ENCODE measurements around the gene COX17.

Gene COX17

DNA sequence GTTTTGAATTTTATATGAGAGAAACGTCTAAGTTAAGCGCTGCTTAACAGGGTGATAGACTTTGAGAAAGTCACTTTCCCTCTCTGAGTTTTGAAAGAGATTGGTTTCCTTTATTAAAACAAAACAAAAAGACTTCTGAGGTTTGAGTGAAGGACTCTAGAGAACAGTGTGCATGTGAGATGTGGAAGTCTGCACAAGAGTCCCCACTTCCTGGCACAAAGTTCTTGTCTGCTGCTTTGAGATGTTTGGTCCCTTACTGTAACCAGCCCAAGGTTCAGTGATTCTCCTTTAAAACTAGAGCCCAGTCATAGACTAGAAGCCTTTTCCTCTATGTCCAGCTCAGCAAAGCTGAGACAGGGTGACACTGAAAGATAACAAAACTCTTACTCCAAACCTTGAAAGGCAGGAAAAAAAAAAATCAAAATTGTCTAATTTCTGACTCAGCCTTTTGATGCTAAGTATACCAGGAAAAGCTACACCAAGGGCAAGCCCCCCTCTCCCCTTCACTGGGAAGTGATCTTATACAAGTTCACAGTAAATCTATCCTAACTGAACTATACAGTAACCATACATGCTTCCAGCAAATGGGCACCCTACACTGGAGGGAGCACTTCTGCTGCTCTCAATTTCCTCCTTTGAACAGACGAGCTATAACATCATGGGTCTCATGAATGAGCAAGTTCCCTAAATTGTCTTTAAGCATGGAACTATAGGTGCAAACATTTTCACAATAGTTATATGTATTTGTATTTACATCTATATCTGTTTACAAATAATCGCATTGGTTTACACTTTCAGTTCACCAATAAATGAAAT, 19.1 kb downstream of the COX17 start:
- DNase-seq (ENCODE audit: low read depth) = no peak
- H3K4me3 ChIP-seq (ENCODE audit: low read length) = no peak overlapping the region
- no peak for TF ChIP-seq CTCF (conservative IDR thresholded peaks at IDR 0.05; ENCODE audit: low read length)

- H3K4me3 ChIP-seq (ENCODE audit: low read length) = no peak overlapping the region
- no peak for TF ChIP-seq CTCF (conservative IDR thresholded peaks at IDR 0.05; ENCODE audit: low read length)
- DNase-seq (ENCODE audit: low read depth) = no peak
These were observed 23.3 kb downstream of the COX17 start for GRCh38 chr3:119653876-119654275.

- DNase-seq (ENCODE audit: low read depth) = no peak
- no peak overlapping the region for H3K4me3 ChIP-seq (ENCODE audit: low read length)
- no peak for TF ChIP-seq CTCF (conservative IDR thresholded peaks at IDR 0.05; ENCODE audit: low read length)
These were observed 24.7 kb downstream of the COX17 start for GRCh38 chr3:119652306-119653033.

DNA sequence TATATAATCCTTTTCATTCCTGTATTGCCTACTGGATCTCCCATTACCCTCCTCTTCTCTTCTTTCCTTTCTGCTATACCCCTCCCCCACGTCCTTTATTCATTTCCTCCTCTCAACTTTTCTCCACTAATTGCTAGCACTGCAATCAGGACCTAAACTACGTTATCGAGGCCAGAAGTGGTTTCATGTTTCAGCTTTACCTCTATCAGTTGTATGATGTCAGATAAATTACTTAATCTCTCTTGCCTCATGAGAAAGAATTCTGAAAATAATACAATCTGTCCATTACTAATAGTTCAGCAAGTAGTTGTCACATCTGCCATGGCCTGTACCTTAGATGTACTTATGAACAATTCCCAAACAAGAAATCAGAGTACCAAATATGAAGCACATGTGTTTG, 27.4 kb downstream of the COX17 start:
- DNase-seq (ENCODE audit: low read depth) = no peak
- H3K4me3 ChIP-seq (ENCODE audit: low read length) = no peak overlapping the region
- TF ChIP-seq CTCF (conservative IDR thresholded peaks at IDR 0.05; ENCODE audit: low read length) = no peak

DNA sequence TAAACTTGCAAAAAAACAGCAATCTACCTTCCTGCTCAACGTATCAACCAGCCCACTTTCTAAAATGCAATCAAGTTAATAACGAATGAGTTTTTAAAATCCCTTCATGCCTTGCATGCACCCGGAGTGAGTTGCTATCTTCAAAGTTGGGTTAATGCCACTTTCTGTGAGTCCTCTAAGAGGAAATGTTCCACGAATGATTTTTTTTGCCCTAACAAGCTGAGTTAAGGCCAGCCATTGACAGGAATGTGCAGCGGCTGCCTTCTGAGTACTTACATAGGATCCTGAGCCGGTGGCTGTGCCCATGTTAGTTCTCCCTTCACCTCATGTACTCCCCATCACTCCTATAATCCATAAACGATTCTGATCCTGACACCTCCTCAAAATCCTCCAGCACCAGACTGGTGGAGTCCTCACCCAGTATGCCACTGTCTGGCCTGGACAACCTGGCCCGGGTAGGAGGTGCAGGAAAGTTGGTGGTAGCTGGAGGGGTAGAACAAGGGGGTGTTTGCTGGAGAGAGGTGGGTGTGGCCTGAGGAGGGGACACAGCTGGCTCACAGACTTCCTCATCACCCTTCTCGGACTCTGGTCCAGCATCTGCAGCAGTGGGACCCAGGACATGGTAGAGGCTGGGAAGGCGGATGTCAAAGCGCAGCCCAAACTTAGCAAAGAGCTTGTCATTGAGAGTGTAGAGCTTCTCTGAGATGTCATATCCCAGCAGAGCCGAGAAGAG, 29.2 kb downstream of the COX17 start:
- DNase-seq (ENCODE audit: low read depth) = no peak
- H3K4me3 ChIP-seq (ENCODE audit: low read length) = no peak overlapping the region
- TF ChIP-seq CTCF (conservative IDR thresholded peaks at IDR 0.05; ENCODE audit: low read length) = no peak

DNA sequence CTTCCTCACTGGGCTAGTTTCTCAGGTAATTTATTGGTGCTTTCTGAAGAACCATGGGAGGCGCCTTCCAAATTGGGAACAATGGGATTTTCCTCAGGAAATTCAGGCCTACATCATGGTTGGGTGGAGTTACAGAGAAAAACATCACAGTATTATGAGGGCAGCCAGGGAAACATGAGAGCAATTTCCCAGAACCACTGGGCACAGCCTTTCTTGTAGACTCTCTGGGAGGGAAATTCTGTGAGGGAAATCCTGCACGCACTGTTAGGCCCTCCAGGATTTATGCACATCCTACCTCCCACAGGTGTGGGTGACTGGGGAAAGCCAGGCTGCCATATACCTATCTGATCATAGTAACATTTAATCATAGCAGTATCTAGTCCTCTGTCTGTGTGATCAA, 30.0 kb downstream of the COX17 start:
- TF ChIP-seq CTCF (conservative IDR thresholded peaks at IDR 0.05; ENCODE audit: low read length) = no peak
- H3K4me3 ChIP-seq (ENCODE audit: low read length) = no peak overlapping the region
- DNase-seq (ENCODE audit: low read depth) = no peak
